GM18870 (cell line): ENCODE results near the gene BFAR.
"Not testable (repeated sequence)": the region's sequence is repeated elsewhere in the genome, so short reads cannot be mapped to it uniquely, and the experiment has no call there.

Experiments
- ATAC-seq: cut with Tn5 transposase; IDR thresholded peaks from one replicate; pipeline ENCODE4 v1.9.1; 2021; ENCODE audit warnings: moderate library complexity; ENCODE audit not compliant: unreplicated experiment

Gene BFAR

GRCh38 chr16:14635395-14636165 lies 2.8 kb downstream of the BFAR start:
- ATAC-seq, result no peak

- ATAC-seq, result not testable (repeated sequence)
Observed at GRCh38 chr16:14636179-14636950, 3.6 kb downstream of the BFAR start.

GRCh38 chr16:14636951-14637240 lies 4.1 kb downstream of the BFAR start:
- not testable (repeated sequence) for ATAC-seq

GRCh38 chr16:14640538-14640937 lies 7.8 kb downstream of the BFAR start:
- no peak for ATAC-seq

- ATAC-seq, result no peak
Observed at GRCh38 chr16:14641206-14641605, 8.5 kb downstream of the BFAR start.

- no peak for ATAC-seq
Observed at GRCh38 chr16:14641926-14642325, 9.2 kb downstream of the BFAR start.

GRCh38 chr16:14649816-14650215 lies 17.1 kb downstream of the BFAR start:
- no peak for ATAC-seq

GRCh38 chr16:14650629-14651028 lies 17.9 kb downstream of the BFAR start:
- ATAC-seq, result no peak

GRCh38 chr16:14652726-14653125 lies 20.0 kb downstream of the BFAR start:
- ATAC-seq, result no peak

- peak; percentile 64 for ATAC-seq
Observed at GRCh38 chr16:14658063-14658462, 25.3 kb downstream of the BFAR start.

GRCh38 chr16:14667347-14668266 lies 34.9 kb downstream of the BFAR start:
- no peak for ATAC-seq

GRCh38 chr16:14668556-14669223 lies 35.9 kb downstream of the BFAR start:
- no peak for ATAC-seq

GRCh38 chr16:14669776-14670175 lies 37.0 kb downstream of the BFAR start:
- ATAC-seq, result no peak

GRCh38 chr16:14672403-14672971 lies 39.7 kb downstream of the BFAR start:
- no peak for ATAC-seq

GRCh38 chr16:14676633-14677032 lies 43.9 kb downstream of the BFAR start:
- ATAC-seq, result no peak

- ATAC-seq, result no peak
Observed at GRCh38 chr16:14677627-14678026, 44.9 kb downstream of the BFAR start.

GRCh38 chr16:14678748-14679497 lies 46.2 kb downstream of the BFAR start:
- no peak for ATAC-seq

GRCh38 chr16:14680396-14680795 lies 47.6 kb downstream of the BFAR start:
- not testable (repeated sequence) for ATAC-seq

- ATAC-seq, result no peak
Observed at GRCh38 chr16:14681115-14681514, 48.4 kb downstream of the BFAR start.

GRCh38 chr16:14682121-14682520 lies 49.4 kb downstream of the BFAR start:
- no peak for ATAC-seq
